Testis (tissue), 2 donors: ENCODE measurements around the gene CRACDL.

ENCODE experiments used
- CTCF ChIP-seq, 3 experiments: fragments of 450-650 bp in 2 of 3; fragments of 200-600 bp in 1 of 3; sonication (generic) in 1 of 3; IDR thresholded peaks; one replicate each; pipeline ENCODE4 v1.5.1; 2016 to 2019; ENCODE audit warnings: antibody characterized with exemption in 3 of 3, mild to moderate bottlenecking in 2 of 3, moderate library complexity in 1 of 3
- POLR2A ChIP-seq: fragments of 450-650 bp; IDR thresholded peaks from one replicate; pipeline ENCODE4 v1.6.1; 2017; ENCODE audit warnings: antibody characterized with exemption, mild to moderate bottlenecking, moderate library complexity

DNA sequence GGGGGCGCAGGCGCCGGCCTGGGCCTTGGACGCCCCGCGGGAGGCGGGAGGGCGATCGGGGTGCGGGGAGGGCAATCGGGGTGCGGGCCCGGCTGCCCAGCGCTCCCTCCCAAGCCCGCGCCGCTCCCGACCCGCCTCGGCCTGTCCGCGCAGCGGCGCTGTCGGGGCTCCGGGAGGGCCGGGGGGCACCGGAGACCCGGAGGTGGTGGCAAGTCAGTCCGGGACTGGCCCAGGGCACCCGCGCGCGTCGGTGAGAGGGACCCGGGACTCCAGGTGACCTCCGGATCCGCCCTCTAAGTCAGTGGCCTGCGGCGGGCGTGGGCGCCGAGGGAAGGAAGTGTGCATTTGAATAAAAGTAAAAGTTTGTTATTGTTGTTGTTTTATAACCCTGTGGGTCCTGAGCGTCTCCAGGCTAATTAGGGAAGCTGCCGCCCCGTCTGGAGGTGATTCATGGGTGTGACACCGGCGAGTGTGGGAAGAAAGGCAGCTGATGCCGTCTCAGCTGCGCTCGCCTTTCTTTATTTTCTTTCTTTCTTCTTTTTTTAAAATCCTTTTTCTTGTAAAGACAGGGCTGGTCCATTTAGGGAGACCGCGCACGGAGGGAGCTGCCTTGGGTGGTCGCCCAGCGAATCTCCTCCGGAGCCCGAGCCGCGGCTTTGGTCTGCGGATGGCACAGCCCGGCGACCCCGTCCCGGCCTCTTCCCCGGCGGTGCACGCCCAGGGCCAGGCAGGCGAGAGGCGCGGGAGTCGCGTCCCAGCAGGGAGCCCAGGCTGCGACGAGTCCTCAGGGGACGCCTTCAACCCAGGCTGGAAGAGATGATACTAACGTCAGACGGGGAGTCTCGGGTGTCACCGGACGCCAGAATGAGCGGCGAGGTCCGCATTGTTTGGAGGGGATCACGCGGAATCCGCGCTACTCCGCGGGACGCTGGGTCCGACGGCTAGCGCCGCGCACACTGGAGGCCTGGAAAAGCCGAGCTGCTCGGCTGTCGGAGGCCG, 627 bp upstream of the CRACDL start:
- peak in 1 of 3 experiments; percentile 18 for TF ChIP-seq CTCF (IDR thresholded peaks at IDR 0.05)
- TF ChIP-seq POLR2A: no peak
